A673 (cell line): Measurements from ENCODE around the gene KIF26A.

Experiments used
- CTCF ChIP-seq: fragments of 300-800, 200-600 bp; sonication (generic); conservative IDR thresholded peaks from 2 replicates; pipeline ENCODE4 v1.5.1; 2017; ENCODE audit warnings: low read depth, mild to moderate bottlenecking, antibody characterized with exemption, low read length, moderate library complexity, mixed read lengths
- EZH2 ChIP-seq: fragments of 200-600 bp; sonication (generic); IDR thresholded peaks from 2 replicates; pipeline ENCODE4 v1.6.1; 2017; ENCODE audit warnings: borderline replicate concordance, low read depth, mild to moderate bottlenecking, mixed read lengths, antibody characterized with exemption, low read length; ENCODE audit not compliant: poor library complexity, severe bottlenecking

- TF ChIP-seq CTCF, result no peak
- no peak for TF ChIP-seq EZH2
Measured at GRCh38 chr14:104101651-104102281, 36.6 kb upstream of the KIF26A start.
